Naive B cell (primary cell): ENCODE measurements around the gene RHOC. TPM values are rescaled to one million over a fixed set of nuclear protein-coding genes. Genes with fewer than 3 reads are reported as not detected.

ENCODE experiments used
- ATAC-seq, 2 donors: fragments of 150-1000 bp; cut with Tn5 transposase; 2 replicates each; pipeline ENCODE4 v1.10.0; 2021; ENCODE audit warnings: low read depth in 2 of 2, mild to moderate bottlenecking in 2 of 2, moderate library complexity in 2 of 2
- DNase-seq: peaks from one replicate; pipeline ENCODE4 v3.0.0; 2022
- H3K27ac Mint-ChIP-seq, 6 donors: one replicate each; pipeline ENCODE4 v1.8.0; 2020 to 2022; ENCODE audit warnings: mild to moderate bottlenecking in 6 of 6, mixed read lengths in 6 of 6, moderate library complexity in 5 of 6, inconsistent platforms in 2 of 6
- H3K27me3 Mint-ChIP-seq, 3 donors: one replicate each; pipeline ENCODE4 v1.8.0; 2021 to 2022; ENCODE audit warnings: mixed read lengths in 3 of 3, mild to moderate bottlenecking in 1 of 3
- H3K36me3 Mint-ChIP-seq, 2 donors: one replicate each; pipeline ENCODE4 v1.8.0; 2020 to 2022; ENCODE audit warnings: mixed read lengths in 2 of 2, inconsistent platforms in 1 of 2, mild to moderate bottlenecking in 1 of 2
- H3K4me1 Mint-ChIP-seq, 3 donors: one replicate each; pipeline ENCODE4 v1.8.0; 2020 to 2022; ENCODE audit warnings: mixed read lengths in 3 of 3, inconsistent platforms in 1 of 3, mild to moderate bottlenecking in 1 of 3, moderate library complexity in 1 of 3
- H3K4me3 Mint-ChIP-seq, 8 donors: one replicate each; pipeline ENCODE4 v1.8.0; 2020 to 2022; ENCODE audit warnings: mild to moderate bottlenecking in 8 of 8, mixed read lengths in 8 of 8, moderate library complexity in 8 of 8, inconsistent platforms in 2 of 8
- H3K9me3 Mint-ChIP-seq, 7 donors: one replicate each; pipeline ENCODE4 v1.8.0; 2020 to 2022; ENCODE audit warnings: mixed read lengths in 7 of 7, mild to moderate bottlenecking in 5 of 7, inconsistent platforms in 2 of 7, moderate library complexity in 1 of 7
- polyA plus RNA-seq, 6 donors: library from polyadenylated mRNA; unstranded; fragments of 300-500 nt; fragmentation: Illumina TruSeq; gene quantifications; one replicate each; pipeline ENCODE4 v1.2.3, GENCODE V29; 2021; ENCODE audit warnings: low read depth in 6 of 6

The RHOC gene
- polyA plus RNA-seq, 6 donors from 2014 or later, result 34.7 to 85.7 (median 52.0) TPM

DNA sequence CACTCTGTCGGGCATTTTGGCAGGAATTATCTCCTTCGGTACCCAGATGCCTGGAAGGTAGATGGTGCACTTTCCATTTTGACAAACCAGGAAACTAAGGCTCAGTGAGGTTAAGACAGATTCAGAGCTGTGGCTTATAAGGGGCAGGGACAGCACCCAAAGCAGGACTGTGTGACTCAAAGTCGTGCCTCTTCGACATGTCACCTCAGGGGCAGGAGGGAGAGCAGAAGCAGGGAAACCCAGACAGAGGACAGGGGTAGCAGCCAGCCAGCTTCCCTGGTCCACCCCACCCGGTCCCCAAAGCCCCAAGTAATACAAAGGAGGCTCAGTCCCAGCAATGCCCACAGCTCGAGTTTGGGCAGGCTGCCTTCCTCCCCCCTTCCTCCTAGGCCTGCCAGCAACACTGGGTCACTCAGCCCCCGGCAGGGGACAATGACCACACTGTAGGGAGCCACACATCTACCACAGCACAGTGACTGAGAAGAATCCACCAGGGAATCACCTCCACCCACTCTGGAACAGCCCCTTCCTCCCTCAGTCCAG lies 2.5 kb downstream of the RHOC start:
- Mint-ChIP-seq H3K9me3 (no peaks in the 10 kb centered on the region), H3K36me3 (no peaks in the 10 kb centered on the region)
- DNase-seq, result no peak

DNA sequence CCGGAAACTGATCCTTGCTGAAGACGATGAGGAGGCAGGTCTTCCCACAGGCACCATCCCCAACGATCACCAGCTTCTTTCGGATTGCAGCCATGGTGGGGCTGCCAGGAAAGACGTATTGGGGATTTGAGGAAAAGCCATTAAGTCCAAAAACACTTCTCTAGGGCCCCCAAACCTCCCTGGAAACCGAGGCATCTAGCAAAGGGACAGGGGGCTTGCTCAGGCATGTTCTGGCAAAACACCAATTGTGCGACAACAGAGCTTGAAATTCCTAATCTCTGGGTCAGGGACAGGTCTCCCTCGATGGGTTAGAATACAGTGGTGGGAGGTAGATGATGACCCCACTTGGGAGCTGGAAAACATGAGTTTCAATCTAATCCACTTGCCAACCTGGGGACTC lies 3.2 kb downstream of the RHOC start:
- H3K36me3 Mint-ChIP-seq, result no peaks in the 10 kb centered on the region
- peaks cover 66 to 83% (median 82%) of the 10 kb centered on the region in 3 donors for H3K4me1 Mint-ChIP-seq
- peak overlapping the region in 2 of 8 donors; percentile 10 to 48 for H3K4me3 Mint-ChIP-seq
- DNase-seq (no peak), ATAC-seq (no peak)
- no peaks in the 10 kb centered on the region for H3K9me3 Mint-ChIP-seq
- no peaks in the 10 kb centered on the region for H3K27me3 Mint-ChIP-seq
- H3K27ac Mint-ChIP-seq, result peak overlapping the region in 4 of 6 donors; percentile 44 to 71 (median 61)

More for the DNA sequence above, 2.5 kb downstream of the RHOC start:
- ATAC-seq, result no peak
- Mint-ChIP-seq H3K27me3 (no peaks in the 10 kb centered on the region), H3K4me1 (peaks cover 61 to 76% (median 74%) of the 10 kb centered on the region in 3 donors), H3K4me3 (peak overlapping the region in 7 of 8 donors; percentile 24 to 92 (median 84)), H3K27ac (peak overlapping the region in 4 of 6 donors; percentile 62 to 91 (median 76))

GRCh38 chr1:112702420-112703261 lies 4.3 kb downstream of the RHOC start:
- H3K27me3 Mint-ChIP-seq, result no peaks in the 10 kb centered on the region
- DNase-seq, result no peak
- peak overlapping the region in 7 of 8 donors; percentile 28 to 89 (median 56) for H3K4me3 Mint-ChIP-seq
- no peaks in the 10 kb centered on the region for H3K9me3 Mint-ChIP-seq
- H3K27ac Mint-ChIP-seq, result peak overlapping the region; percentile 14 to 83 (median 74)
- no peaks in the 10 kb centered on the region for H3K36me3 Mint-ChIP-seq
- ATAC-seq, result no peak
- peaks cover 61 to 84% (median 78%) of the 10 kb centered on the region in 3 donors for H3K4me1 Mint-ChIP-seq

DNA sequence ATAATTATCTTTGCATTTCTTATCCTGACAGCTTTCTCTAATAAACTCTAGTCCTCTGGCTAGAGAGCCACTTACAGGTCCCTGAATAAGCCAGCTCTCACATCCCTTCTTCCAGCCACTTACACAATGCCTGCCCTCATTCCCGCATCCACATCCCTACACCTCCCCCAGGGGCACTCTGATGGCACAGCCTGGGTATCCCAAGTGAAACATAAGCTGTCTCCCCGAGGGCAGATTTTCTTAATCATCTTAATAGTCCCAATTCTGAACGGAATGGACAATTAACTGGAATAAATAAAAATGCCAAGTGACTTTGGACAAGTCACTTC lies 4.9 kb downstream of the RHOC start:
- DNase-seq (no peak), ATAC-seq (no peak)
- peak overlapping the region in 7 of 8 donors; percentile 20 to 89 (median 56) for H3K4me3 Mint-ChIP-seq
- H3K4me1 Mint-ChIP-seq, result peaks cover 57 to 85% (median 73%) of the 10 kb centered on the region in 3 donors
- no peaks in the 10 kb centered on the region for H3K36me3 Mint-ChIP-seq
- no peaks in the 10 kb centered on the region for H3K27me3 Mint-ChIP-seq
- peak overlapping the region; percentile 62 to 96 (median 88) for H3K27ac Mint-ChIP-seq
- no peaks in the 10 kb centered on the region for H3K9me3 Mint-ChIP-seq

- ATAC-seq, result peak; percentile 9 to 11
Observed at GRCh38 chr1:112701227-112702066, 5.5 kb downstream of the RHOC start.

GRCh38 chr1:112700290-112701226 lies 6.4 kb downstream of the RHOC start:
- Mint-ChIP-seq H3K4me1 (peaks cover 48 to 78% (median 62%) of the 10 kb centered on the region in 3 donors), H3K36me3 (no peaks in the 10 kb centered on the region)

More at GRCh38 chr1:112701227-112702066, 5.5 kb downstream of the RHOC start:
- peak overlapping the region; percentile 83 to 96 (median 92) for H3K27ac Mint-ChIP-seq
- no peaks in the 10 kb centered on the region for H3K27me3 Mint-ChIP-seq
- no peaks in the 10 kb centered on the region for H3K36me3 Mint-ChIP-seq
- no peaks in the 10 kb centered on the region for H3K9me3 Mint-ChIP-seq
- H3K4me1 Mint-ChIP-seq, result peaks cover 56 to 87% (median 71%) of the 10 kb centered on the region in 3 donors
- no peak for DNase-seq
- H3K4me3 Mint-ChIP-seq, result peak overlapping the region in 7 of 8 donors; percentile 20 to 89 (median 81)

GRCh38 chr1:112699425-112700144 lies 7.3 kb downstream of the RHOC start:
- Mint-ChIP-seq H3K4me1 (peaks cover 39 to 68% (median 52%) of the 10 kb centered on the region in 3 donors), H3K27ac (peak overlapping the region; percentile 83 to 96 (median 92)), H3K9me3 (no peaks in the 10 kb centered on the region), H3K27me3 (no peaks in the 10 kb centered on the region), H3K4me3 (peak overlapping the region in 6 of 8 donors; percentile 56 to 89 (median 60)), H3K36me3 (peaks cover 0 to 4% of the 10 kb centered on the region in 2 donors)
- no peak for ATAC-seq
- DNase-seq, result no peak

More at GRCh38 chr1:112700290-112701226, 6.4 kb downstream of the RHOC start:
- Mint-ChIP-seq H3K9me3 (no peaks in the 10 kb centered on the region), H3K27me3 (no peaks in the 10 kb centered on the region), H3K4me3 (peak overlapping the region in 7 of 8 donors; percentile 56 to 89 (median 81)), H3K27ac (peak overlapping the region; percentile 83 to 96 (median 92))
- peak; percentile 71 for DNase-seq
- peak; percentile 79 to 81 for ATAC-seq

DNA sequence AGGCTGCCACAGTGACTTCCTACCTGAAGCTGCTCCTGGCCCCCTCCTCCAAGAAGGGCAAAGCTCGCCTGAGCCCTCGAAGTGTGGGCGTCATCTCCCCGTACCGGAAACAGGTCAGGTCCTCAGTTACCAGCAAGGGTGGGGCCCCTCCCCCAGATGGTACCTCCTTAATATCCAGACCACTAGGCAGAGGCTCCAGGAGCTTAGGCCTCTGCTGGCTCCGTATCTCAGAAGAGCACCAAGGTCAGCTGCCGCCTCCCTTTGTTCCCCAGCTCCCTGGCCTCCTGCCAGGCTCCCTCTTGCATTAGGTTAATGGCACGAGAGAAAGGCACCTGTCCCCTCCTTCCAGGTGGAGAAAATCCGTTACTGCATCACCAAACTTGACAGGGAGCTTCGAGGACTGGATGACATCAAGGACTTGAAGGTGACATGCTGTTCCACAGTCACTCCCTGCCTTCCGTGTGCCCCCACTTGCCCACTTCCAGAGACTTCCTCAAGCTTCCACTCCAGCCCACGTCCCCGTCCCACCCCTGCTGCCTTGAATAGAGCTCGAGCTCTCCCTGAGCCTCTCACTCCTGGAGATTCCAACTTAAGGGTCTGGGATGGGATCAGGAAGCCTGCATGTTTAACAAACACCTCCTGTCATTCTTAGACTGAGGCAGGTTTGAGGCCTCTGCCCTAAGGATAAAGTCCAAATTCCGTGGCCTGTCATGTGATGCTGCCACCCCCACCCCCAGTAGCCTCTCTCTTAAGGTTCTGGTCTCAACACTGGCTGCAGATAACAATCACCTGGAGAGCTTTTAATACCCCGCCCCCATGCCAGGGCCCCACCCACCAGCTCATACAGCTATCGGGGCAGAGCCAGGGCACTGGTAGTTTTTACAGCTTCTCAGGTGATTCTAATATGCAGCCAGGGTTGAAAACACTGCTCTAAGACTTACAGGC lies 8.3 kb downstream of the RHOC start:
- Mint-ChIP-seq H3K4me1 (peaks cover 39 to 60% (median 50%) of the 10 kb centered on the region in 3 donors), H3K36me3 (peaks cover 0 to 4% of the 10 kb centered on the region in 2 donors), H3K9me3 (no peaks in the 10 kb centered on the region), H3K4me3 (peak overlapping the region in 1 of 8 donors; percentile 29), H3K27ac (peak overlapping the region in 3 of 6 donors; percentile 39 to 96 (median 83)), H3K27me3 (no peaks in the 10 kb centered on the region)
- ATAC-seq (no peak), DNase-seq (no peak)

GRCh38 chr1:112697781-112698201 lies 9.1 kb downstream of the RHOC start:
- ATAC-seq (no peak), DNase-seq (no peak)
- Mint-ChIP-seq H3K36me3 (peaks cover 0 to 4% of the 10 kb centered on the region in 2 donors), H3K9me3 (no peaks in the 10 kb centered on the region), H3K4me3 (peak overlapping the region in 1 of 8 donors; percentile 61), H3K27me3 (no peaks in the 10 kb centered on the region), H3K27ac (peak overlapping the region in 4 of 6 donors; percentile 9 to 76 (median 34)), H3K4me1 (peaks cover 38 to 53% (median 43%) of the 10 kb centered on the region in 3 donors)

- Mint-ChIP-seq H3K4me1 (peaks cover 28 to 43% (median 33%) of the 10 kb centered on the region in 3 donors), H3K27ac (peak overlapping the region in 2 of 6 donors; percentile 21 to 63), H3K4me3 (peak overlapping the region in 1 of 8 donors; percentile 10), H3K36me3 (peaks cover 9 to 11% of the 10 kb centered on the region in 2 donors), H3K9me3 (no peaks in the 10 kb centered on the region), H3K27me3 (no peaks in the 10 kb centered on the region)
- ATAC-seq (no peak), DNase-seq (no peak)
Observed at GRCh38 chr1:112696578-112697314, 10.2 kb downstream of the RHOC start.
